ENCODE data around the gene UNC5C. TPM values are rescaled to one million over a fixed set of nuclear protein-coding genes. Genes with fewer than 3 reads are reported as not detected.
A peak's percentile ranks its signal among the peaks of the same experiment; 100 is the strongest.
"Not testable (repeated sequence)": the region's sequence is repeated elsewhere in the genome, so short reads cannot be mapped to it uniquely, and the experiment has no call there.

Gene UNC5C
- total RNA-seq, 1 donor from 2014 or later: 2.1 TPM

DNA sequence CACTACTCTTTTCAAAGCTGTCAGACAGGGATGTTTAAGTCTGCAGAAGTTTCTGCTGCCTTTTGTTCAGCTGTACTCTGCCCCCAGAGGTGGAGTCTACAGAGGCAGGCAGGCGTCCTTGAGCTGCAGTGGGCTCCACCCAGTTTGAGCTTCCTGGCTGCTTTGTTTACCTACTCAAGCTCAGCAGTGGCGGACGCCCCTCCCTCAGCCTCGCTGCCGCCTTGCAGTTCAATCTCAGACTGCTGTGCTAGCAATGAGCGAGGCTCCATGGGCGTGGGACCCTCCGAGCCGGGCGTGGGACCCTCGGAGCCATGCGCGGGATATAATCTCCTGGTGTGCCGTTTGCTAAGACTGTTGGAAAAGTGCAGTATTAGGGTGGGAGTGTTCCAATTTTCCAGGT is 409.3 kb downstream of the UNC5C start:
- intact Hi-C loops (cut with DNase I): not testable (repeated sequence)

DNA sequence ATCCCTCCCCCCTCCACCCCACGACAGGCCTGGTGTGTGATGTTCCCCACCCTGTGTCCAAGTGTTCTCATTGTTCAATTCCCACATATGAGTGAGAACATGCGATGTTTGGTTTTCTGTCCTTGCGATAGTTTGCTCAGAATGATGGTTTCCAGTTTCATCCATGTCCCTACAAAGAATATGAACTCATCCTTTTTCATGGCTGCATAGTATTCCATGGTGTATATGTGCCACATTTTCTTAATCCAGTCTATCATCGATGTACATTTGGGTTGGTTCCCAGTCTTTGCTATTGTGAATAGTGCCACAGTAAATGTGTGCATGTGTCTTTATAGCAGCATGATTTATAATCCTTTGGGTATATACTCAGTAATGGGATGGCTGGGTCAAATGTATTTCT is 414.8 kb downstream of the UNC5C start:
- intact Hi-C loops (cut with DNase I); DNase-seq (ENCODE audit: missing footprints); ATAC-seq: not testable (repeated sequence)

More for the DNA sequence above, 409.3 kb downstream of the UNC5C start:
- DNase-seq (ENCODE audit: missing footprints); ATAC-seq: not testable (repeated sequence)

DNA sequence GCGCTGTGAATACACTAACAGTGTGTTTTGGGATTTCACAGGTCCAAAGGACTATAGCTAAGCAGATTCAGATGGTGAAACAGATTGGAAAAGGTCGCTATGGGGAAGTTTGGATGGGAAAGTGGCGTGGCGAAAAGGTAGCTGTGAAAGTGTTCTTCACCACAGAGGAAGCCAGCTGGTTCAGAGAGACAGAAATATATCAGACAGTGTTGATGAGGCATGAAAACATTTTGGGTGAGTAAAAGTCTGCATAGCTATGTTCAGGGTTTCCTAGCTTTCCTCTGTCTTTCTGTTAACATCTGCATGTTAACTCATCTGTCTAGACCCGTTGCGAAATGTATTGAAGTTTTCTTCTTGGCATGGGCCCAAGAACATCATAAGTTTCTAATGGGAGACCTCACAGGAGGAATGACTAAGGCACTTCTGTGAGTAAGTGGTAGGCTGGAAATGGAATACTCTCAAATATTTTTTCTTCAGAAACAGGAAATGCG is 418.9 kb downstream of the UNC5C start:
- no peak for DNase-seq (ENCODE audit: missing footprints)
- intact Hi-C loops (cut with DNase I): no loop called here

DNA sequence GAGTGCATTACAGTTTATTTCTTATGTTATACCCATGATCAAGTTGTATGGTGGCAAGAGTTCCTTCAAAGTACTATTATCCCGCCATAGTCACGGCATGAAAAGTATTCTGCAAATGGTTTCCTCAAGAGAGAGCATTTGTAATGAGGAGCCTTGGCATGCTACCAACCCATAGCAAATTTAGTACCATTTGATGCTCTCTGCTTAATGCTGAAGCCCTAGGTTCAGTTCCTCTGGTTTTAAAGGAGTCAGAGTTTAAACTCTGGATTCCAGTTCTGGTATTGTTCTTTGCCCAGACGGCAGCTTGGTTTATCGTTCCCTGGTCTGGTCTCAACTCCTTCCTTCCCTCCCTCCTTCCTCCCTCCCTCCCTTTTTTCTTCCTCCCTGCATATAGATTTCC is 419.7 kb downstream of the UNC5C start:
- ATAC-seq (no peak), DNase-seq (ENCODE audit: missing footprints) (no peak)
- intact Hi-C loops (cut with DNase I): no loop called here

More for the DNA sequence above, 418.9 kb downstream of the UNC5C start:
- peak; percentile 94 for ATAC-seq

DNA sequence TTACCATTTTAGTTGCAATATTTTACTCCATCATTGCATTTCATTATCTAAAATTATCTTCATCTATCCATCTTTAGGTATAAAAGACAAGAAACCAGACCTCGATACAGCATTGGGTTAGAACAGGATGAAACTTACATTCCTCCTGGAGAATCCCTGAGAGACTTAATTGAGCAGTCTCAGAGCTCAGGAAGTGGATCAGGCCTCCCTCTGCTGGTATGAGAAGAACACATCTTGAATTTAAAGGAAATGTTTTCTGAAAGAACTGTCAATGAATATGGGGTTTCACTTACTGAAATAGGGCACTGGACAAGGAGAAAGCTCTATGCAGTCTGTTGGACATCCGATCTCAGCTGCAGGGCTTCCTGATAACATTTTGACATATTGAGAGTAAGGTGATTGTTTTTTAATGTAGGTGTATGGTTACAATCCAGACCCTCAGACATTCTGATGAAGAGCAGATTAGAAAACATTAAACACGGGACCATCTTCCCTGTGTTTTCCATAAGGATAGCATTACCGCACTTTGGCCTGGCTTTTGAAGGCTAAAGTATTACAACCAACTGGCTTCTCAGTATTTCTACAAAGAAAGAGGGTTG is 423.8 kb downstream of the UNC5C start:
- DNase-seq (ENCODE audit: missing footprints) (no peak), ATAC-seq (peak; percentile 67)
- intact Hi-C loops (cut with DNase I): no loop called here

DNA sequence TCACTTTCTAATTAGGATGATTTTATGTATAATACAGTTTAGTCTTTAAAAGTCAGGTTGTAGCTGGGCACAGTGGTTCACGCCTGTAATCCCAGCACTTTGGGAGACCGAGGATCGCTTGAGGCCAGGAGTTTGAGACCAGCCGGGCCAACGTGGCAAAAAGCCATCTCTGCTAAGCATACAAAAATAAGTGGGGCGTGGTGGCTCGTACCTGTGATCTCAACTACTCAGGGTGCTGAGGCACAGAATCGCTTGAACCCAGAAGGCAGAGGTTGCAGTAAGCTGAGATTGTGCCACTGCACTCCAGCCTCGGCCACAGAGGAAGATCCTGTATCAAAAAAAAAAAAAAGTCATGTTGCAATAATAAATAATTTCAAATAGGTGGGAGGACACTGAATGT is 426.8 kb downstream of the UNC5C start:
- no peak for ATAC-seq
- intact Hi-C loops (cut with DNase I): no loop called here

DNA sequence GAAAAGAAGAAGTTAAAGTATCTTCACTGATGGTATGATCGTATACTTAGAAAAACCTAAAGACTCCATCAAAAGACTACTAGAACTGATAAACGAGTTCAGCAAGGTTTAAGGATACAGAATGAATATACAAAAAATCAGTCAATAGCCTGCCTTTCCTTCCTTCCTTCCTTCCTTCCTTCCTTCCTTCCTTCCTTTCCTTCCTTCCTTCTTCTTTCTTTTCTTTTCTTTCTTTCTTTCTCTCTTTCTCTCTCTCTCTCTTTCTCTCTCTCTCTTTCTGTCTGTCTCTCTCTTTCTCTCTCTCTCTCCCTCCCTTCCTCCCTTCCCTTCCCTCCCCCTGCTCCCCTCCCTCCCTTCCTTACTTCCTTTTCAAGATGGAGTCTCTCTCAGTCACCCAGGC is 428.3 kb downstream of the UNC5C start:
- ATAC-seq: no peak
- DNase-seq (ENCODE audit: missing footprints): no peak
- intact Hi-C loops (cut with DNase I): no loop called here

More for the DNA sequence above, 426.8 kb downstream of the UNC5C start:
- no peak for DNase-seq (ENCODE audit: missing footprints)

DNA sequence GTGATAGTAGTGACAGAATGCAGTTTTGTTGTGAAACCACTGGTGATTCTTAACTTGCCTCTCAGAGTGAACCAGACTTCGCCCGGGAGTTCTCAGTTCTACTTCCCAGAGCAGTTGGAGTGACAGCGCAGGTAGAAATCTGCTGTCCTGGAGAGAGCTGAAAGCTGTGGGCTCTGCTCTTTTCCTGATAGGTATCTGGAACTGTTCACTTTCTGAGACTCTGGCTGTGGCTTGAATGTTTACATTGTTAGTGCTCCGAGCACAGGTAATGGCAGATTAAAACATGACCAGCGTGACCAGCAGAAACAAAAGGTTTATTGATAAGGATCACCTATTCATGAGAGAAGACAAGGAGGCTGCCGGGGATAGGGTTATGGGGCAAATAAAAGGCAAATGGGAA is 430.3 kb downstream of the UNC5C start:
- intact Hi-C loops (cut with DNase I): no loop called here
- DNase-seq (ENCODE audit: missing footprints): no peak
- no peak for ATAC-seq

DNA sequence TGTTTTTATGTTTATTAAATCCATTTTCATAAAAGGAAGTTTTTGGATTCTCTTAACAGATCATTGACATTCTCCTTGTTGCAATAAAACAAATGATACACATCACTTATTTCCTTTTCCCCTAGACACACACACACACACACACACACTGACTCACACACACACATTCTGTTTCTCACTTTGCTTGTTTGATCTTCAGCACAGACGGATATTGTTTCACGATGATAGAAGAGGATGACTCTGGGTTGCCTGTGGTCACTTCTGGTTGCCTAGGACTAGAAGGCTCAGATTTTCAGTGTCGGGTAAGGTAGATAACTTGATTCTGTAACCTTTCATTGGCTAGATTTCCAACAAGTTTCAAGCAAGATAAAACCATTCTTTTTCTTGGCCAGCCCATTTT is 434.3 kb downstream of the UNC5C start:
- ATAC-seq (no peak), DNase-seq (ENCODE audit: missing footprints) (no peak)
- intact Hi-C loops (cut with DNase I): no loop called here

All from Right ventricle myocardium inferior (tissue), 1 donor.